AG09309 (cell line): Measurements from ENCODE around the gene TMEM203.
A peak's percentile ranks its signal among the peaks of the same experiment; 100 is the strongest.

ENCODE experiments used
- DNase-seq: peaks from one replicate; pipeline ENCODE4 v3.0.0-alpha.2; 2010; ENCODE audit warnings: low read depth
- H3K4me3 ChIP-seq: 2 replicates; pipeline ENCODE4 v1.5.1; 2011; ENCODE audit warnings: mild to moderate bottlenecking, low read depth, low read length, moderate library complexity; ENCODE audit not compliant: control insufficient read depth
- CTCF ChIP-seq: IDR thresholded peaks from 2 replicates; pipeline ENCODE4 v1.5.1; 2011; ENCODE audit warnings: mild to moderate bottlenecking, low read depth, low read length, inconsistent platforms; ENCODE audit not compliant: insufficient read depth, control insufficient read depth; ENCODE audit errors: missing control alignments

Gene TMEM203

GRCh38 chr9:137160054-137160425 is 45.4 kb downstream of the TMEM203 start:
- no peak overlapping the region for H3K4me3 ChIP-seq
- TF ChIP-seq CTCF: no peak
- no peak for DNase-seq

GRCh38 chr9:137159105-137160053 is 46.1 kb downstream of the TMEM203 start:
- TF ChIP-seq CTCF: no peak
- no peak for DNase-seq

GRCh38 chr9:137158625-137159024 is 46.8 kb downstream of the TMEM203 start:
- DNase-seq: no peak
- no peak overlapping the region for H3K4me3 ChIP-seq
- TF ChIP-seq CTCF: no peak

More at GRCh38 chr9:137159105-137160053, 46.1 kb downstream of the TMEM203 start:
- H3K4me3 ChIP-seq: no peak overlapping the region

GRCh38 chr9:137157618-137158415 is 47.6 kb downstream of the TMEM203 start:
- DNase-seq: no peak
- no peak overlapping the region for H3K4me3 ChIP-seq
- TF ChIP-seq CTCF: no peak

GRCh38 chr9:137156567-137157375 is 48.7 kb downstream of the TMEM203 start:
- H3K4me3 ChIP-seq: peak overlapping the region; percentile 1
- no peak for DNase-seq
- TF ChIP-seq CTCF: no peak
